IMR-90 (cell line): Measurements from ENCODE around the gene ZMAT5. TPM values are rescaled to one million over a fixed set of nuclear protein-coding genes. Genes with fewer than 3 reads are reported as not detected.

ENCODE experiments used
- ATAC-seq: fragments of 200-7000 bp; cut with Tn5 transposase; 2 replicates; pipeline ENCODE4 v1.9.1; 2020; ENCODE audit warnings: low read depth, mild to moderate bottlenecking, moderate library complexity
- BruUV-seq: library from RNA; stranded (reverse); fragments of 400-500 nt; replicated peaks from 2 replicates; lab custom pipeline; 2021; lab: Mats Ljungman, UMichigan
- CTCF ChIA-PET: fragments of 300-600 bp; formaldehyde crosslinking; extraction: SDS; loops from one replicate; lab custom pipeline; 2021; ENCODE audit warnings: antibody characterized with exemption; lab: Yijun Ruan, JAX
- POLR2A ChIA-PET: fragments of 300-600 bp; sonication (Branson Sonifier 250); formaldehyde crosslinking; loops from one replicate; lab custom pipeline; 2022; ENCODE audit warnings: antibody characterized with exemption; ENCODE audit not compliant: unreplicated experiment; lab: Charles Lee
- DNase-seq: peaks from one replicate; pipeline ENCODE4 v3.0.0; 2013
- H2AFZ ChIP-seq: replicated peaks from 2 replicates; pipeline ENCODE3; 2013; ENCODE audit warnings: low read length, mild to moderate bottlenecking; ENCODE audit not compliant: poor library complexity
- H2AK5ac ChIP-seq: 2 replicates; pipeline ENCODE4 v1.6.1; 2013; ENCODE audit warnings: low read depth, low read length, inconsistent platforms
- H2AK9ac ChIP-seq: replicated peaks from 2 replicates; pipeline ENCODE3; 2013; ENCODE audit warnings: mild to moderate bottlenecking, low read depth, low read length, moderate library complexity; ENCODE audit not compliant: poor library complexity
- H2BK120ac ChIP-seq: 2 replicates; pipeline ENCODE4 v1.6.1; 2013; ENCODE audit warnings: low read depth, low read length, inconsistent platforms
- H2BK15ac ChIP-seq: 3 replicates; pipeline ENCODE4 v1.6.1; 2013; ENCODE audit warnings: low read depth, low read length, inconsistent platforms
- H2BK20ac ChIP-seq: 2 replicates; pipeline ENCODE4 v1.6.1; 2013; ENCODE audit warnings: low read depth, mild to moderate bottlenecking, inconsistent platforms, low read length, moderate library complexity
- H2BK5ac ChIP-seq: 2 replicates; pipeline ENCODE4 v1.6.1; 2013; ENCODE audit warnings: mild to moderate bottlenecking, low read depth, low read length, inconsistent platforms; ENCODE audit not compliant: poor library complexity, severe bottlenecking
- H3K14ac ChIP-seq: replicated peaks from 2 replicates; pipeline ENCODE4 v1.6.1; 2013; ENCODE audit warnings: low read depth, low read length, inconsistent platforms
- H3K18ac ChIP-seq: 2 replicates; pipeline ENCODE4 v1.6.1; 2013; ENCODE audit warnings: low read depth, low read length, control low read depth
- H3K23ac ChIP-seq: 2 replicates; pipeline ENCODE4 v1.6.1; 2013; ENCODE audit warnings: low read depth, low read length, inconsistent platforms
- H3K27ac ChIP-seq: 2 replicates; pipeline ENCODE4 v1.5.1; 2013; ENCODE audit warnings: mild to moderate bottlenecking, control low read depth, low read length; ENCODE audit not compliant: insufficient read depth
- H3K27me3 ChIP-seq: 2 replicates; pipeline ENCODE4 v1.6.1; 2013; ENCODE audit warnings: low read length; ENCODE audit not compliant: control insufficient read depth, insufficient read depth
- H3K36me3 ChIP-seq: 2 replicates; pipeline ENCODE4 v1.6.1; 2013; ENCODE audit warnings: low read length, mixed read lengths; ENCODE audit not compliant: control insufficient read depth, insufficient read depth
- H3K4ac ChIP-seq: 2 replicates; pipeline ENCODE4 v1.6.1; 2013; ENCODE audit warnings: low read depth, low read length, inconsistent platforms
- H3K4me1 ChIP-seq: 2 replicates; pipeline ENCODE4 v1.6.1; 2013; ENCODE audit warnings: low read length, mixed read lengths; ENCODE audit not compliant: control insufficient read depth, insufficient read depth
- H3K4me2 ChIP-seq: 2 replicates; pipeline ENCODE4 v1.6.1; 2013; ENCODE audit warnings: low read depth, mild to moderate bottlenecking, control low read depth, low read length, moderate library complexity
- H3K4me3 ChIP-seq: 2 replicates; pipeline ENCODE4 v1.5.1; 2013; ENCODE audit warnings: low read depth, mild to moderate bottlenecking, control low read depth, low read length, moderate library complexity; ENCODE audit not compliant: insufficient read depth
- H3K56ac ChIP-seq: 2 replicates; pipeline ENCODE4 v1.6.1; 2013; ENCODE audit warnings: low read length, inconsistent platforms; ENCODE audit not compliant: insufficient read depth; ENCODE audit errors: extremely low read depth
- H3K79me1 ChIP-seq, 2 experiments: 2 replicates each; pipeline ENCODE4 v1.6.1; 2013; ENCODE audit warnings: low read length in 2 of 2, inconsistent platforms in 1 of 2, low read depth in 1 of 2
- H3K9ac ChIP-seq: 2 replicates; pipeline ENCODE4 v1.6.1; 2013; ENCODE audit warnings: low read depth, low read length, control low read depth
- H3K9me1 ChIP-seq: 2 replicates; pipeline ENCODE4 v1.6.1; 2013; ENCODE audit warnings: low read length, inconsistent platforms; ENCODE audit not compliant: insufficient read depth
- H3K9me3 ChIP-seq: 2 replicates; pipeline ENCODE4 v1.6.1; 2013; ENCODE audit warnings: low read length; ENCODE audit not compliant: control insufficient read depth, insufficient read depth
- H4K20me1 ChIP-seq: 2 replicates; pipeline ENCODE4 v1.6.1; 2013; ENCODE audit warnings: low read length, inconsistent platforms; ENCODE audit not compliant: insufficient read depth
- H4K5ac ChIP-seq: 2 replicates; pipeline ENCODE4 v1.6.1; 2013; ENCODE audit warnings: mild to moderate bottlenecking, low read depth, low read length, control low read depth
- H4K8ac ChIP-seq, 2 experiments: 2 replicates each; pipeline ENCODE4 v1.6.1; 2013; ENCODE audit warnings: low read depth in 2 of 2, low read length in 2 of 2, control low read depth in 1 of 2, inconsistent platforms in 1 of 2
- H4K91ac ChIP-seq: 2 replicates; pipeline ENCODE4 v1.6.1; 2013; ENCODE audit warnings: low read depth, low read length, inconsistent platforms; ENCODE audit not compliant: insufficient read depth
- BHLHE40 ChIP-seq: fragments of 150-350 bp; IDR thresholded peaks from 2 replicates; pipeline ENCODE4 v1.6.1; 2016; ENCODE audit warnings: mild to moderate bottlenecking, low read depth, low read length
- ELK1 ChIP-seq: fragments of 150-350 bp; IDR thresholded peaks from 2 replicates; pipeline ENCODE4 v1.6.1; 2016; ENCODE audit warnings: low read depth, mild to moderate bottlenecking, low read length, moderate library complexity, borderline replicate concordance
- NFE2L2 ChIP-seq: fragments of 150-350 bp; IDR thresholded peaks from 2 replicates; pipeline ENCODE4 v1.6.1; 2016; ENCODE audit warnings: low read depth, mild to moderate bottlenecking, low read length
- POLR2A ChIP-seq: IDR thresholded peaks from 2 replicates; pipeline ENCODE4 v1.6.1; 2012; ENCODE audit warnings: mild to moderate bottlenecking, low read depth, low read length
- RAD21 ChIP-seq: IDR thresholded peaks from 2 replicates; pipeline ENCODE4 v1.6.1; 2012; ENCODE audit warnings: low read length, improper control_type of control experiment
- SMC3 ChIP-seq: fragments of 150-350 bp; IDR thresholded peaks from 2 replicates; pipeline ENCODE4 v1.6.1; 2016; ENCODE audit warnings: low read depth, mild to moderate bottlenecking, antibody characterized with exemption, low read length, moderate library complexity
- WGBS, 2 experiments: methylation state at CpG; one replicate each; pipeline versions ENCODE4 v1.1.5 to v1.1.7; 2013; ENCODE audit warnings: missing lambda C conversion rate in 2 of 2; ENCODE audit not compliant: insufficient read length in 1 of 2; ENCODE audit errors: extremely low coverage in 2 of 2; 5-methylcytosine and 5-hydroxymethylcytosine counted together
- dilution Hi-C: fragments of 300-500 bp; cut with HindIII; formaldehyde crosslinking; loops from one replicate; pipeline ENCODE4 v1.14.3; 2018; ENCODE audit warnings: low sequenced_read_pairs; ENCODE audit not compliant: unreplicated experiment
- in situ Hi-C: fragments of 300-500 bp; cut with MboI; formaldehyde crosslinking; loops from 3 replicates; pipeline ENCODE4 v1.14.3; 2019; ENCODE audit warnings: low sequenced_read_pairs, inconsistent platforms, mixed read lengths
- intact Hi-C: fragments of 100-400 bp; cut with micrococcal nuclease; formaldehyde crosslinking; loops from 2 replicates; pipeline ENCODE4 v1.10.0; 2022
- polyA plus RNA-seq, 3 experiments: library from polyadenylated mRNA; depleted of rRNA; stranded (reverse); fragments of >200 nt; gene quantifications; 2 replicates each; pipeline ENCODE4 v1.2.3, GENCODE V29; 2012; ENCODE audit warnings: low replicate concordance in 1 of 3
- total RNA-seq: library from RNA; depleted of rRNA; stranded (reverse); fragments of >200 nt; gene quantifications from 2 replicates; pipeline ENCODE4 v1.2.3, GENCODE V29; 2012

ZMAT5 gene
- total and polyA plus RNA-seq, 2 of the 4 experiments (the other 2 are of a cell fraction), result 21.7 to 31.8 TPM

GRCh38 chr22:29801796-29802195 is 35.0 kb upstream of the ZMAT5 start:
- DNase-seq (no peak), ATAC-seq (no peak)
- no peak overlapping the region for H2AK9ac ChIP-seq
- H4K5ac ChIP-seq, result no peak overlapping the region
- peaks cover 20% of the 10 kb centered on the region for H3K9me1 ChIP-seq
- no TSS peak for BruUV-seq
- no peak overlapping the region for H2AFZ ChIP-seq
- no peak overlapping the region for H3K4me2 ChIP-seq
- H3K9ac ChIP-seq, result no peak overlapping the region
- intact Hi-C loops (no loop called here), dilution Hi-C loops (no loop called here), in situ Hi-C loops (no loop called here)
- TF ChIP-seq ELK1 (no peak), SMC3 (no peak), BHLHE40 (no peak), NFE2L2 (no peak), RAD21 (no peak), POLR2A (no peak)
- peaks cover 58% of the 10 kb centered on the region for H3K36me3 ChIP-seq
- no peak overlapping the region for H3K18ac ChIP-seq
- CTCF ChIA-PET, result no interaction called here
- H3K9me3 ChIP-seq, result no peaks in the 10 kb centered on the region
- no peak overlapping the region for H3K27ac ChIP-seq
- no peak overlapping the region for H2BK120ac ChIP-seq
- H2BK15ac ChIP-seq, result no peak overlapping the region
- H3K14ac ChIP-seq, result no peak overlapping the region
- no peak overlapping the region for H3K23ac ChIP-seq
- H4K8ac ChIP-seq, result no peak overlapping the region
- no peak overlapping the region for H2BK5ac ChIP-seq
- H3K79me1 ChIP-seq, result peaks cover 11 to 23% of the 10 kb centered on the region in 2 experiments; a peak in 3 of 4 replicates
- no peak overlapping the region for H3K56ac ChIP-seq
- H3K4me3 ChIP-seq, result no peak overlapping the region
- no peaks in the 10 kb centered on the region for H4K20me1 ChIP-seq
- H2AK5ac ChIP-seq, result no peak overlapping the region
- H4K91ac ChIP-seq, result no peak overlapping the region
- H3K27me3 ChIP-seq, result no peaks in the 10 kb centered on the region
- POLR2A ChIA-PET, result no interaction called here
- H2BK20ac ChIP-seq, result no peak overlapping the region
- no peak overlapping the region for H3K4ac ChIP-seq
- no CpG with 5 or more reads among the region's 8 CpGs for WGBS, 2 experiments
- H3K4me1 ChIP-seq, result peaks cover 12% of the 10 kb centered on the region
